ENCODE results near the gene REM2. TPM values are rescaled to one million over a fixed set of nuclear protein-coding genes. Genes with fewer than 3 reads are reported as not detected.

The REM2 gene
- total RNA-seq, 2 experiments from 2014 or later = 0.20 to 0.27 TPM

- Mint-ChIP-seq H3K27me3 (peaks cover 14% of the 10 kb centered on the region), H3K27ac (no peak overlapping the region), H3K36me3 (ENCODE audit: low read depth) (peaks cover 26% of the 10 kb centered on the region), H3K4me3 (peak overlapping the region; percentile 43), H3K9me3 (no peaks in the 10 kb centered on the region), H3K4me1 (ENCODE audit: low read depth) (peaks cover 9% of the 10 kb centered on the region)
- DNase-seq = no peak
- peak; percentile 38 for ATAC-seq
- CTCF ChIA-PET = interaction anchor here (1.0 to 22.4 kb wide), 7 partner anchors 10 to 268 kb away, joined by 3 to 469 read pairs (median 4); no protein-coding TSS in a partner anchor
- TF ChIP-seq, protein P1, sequence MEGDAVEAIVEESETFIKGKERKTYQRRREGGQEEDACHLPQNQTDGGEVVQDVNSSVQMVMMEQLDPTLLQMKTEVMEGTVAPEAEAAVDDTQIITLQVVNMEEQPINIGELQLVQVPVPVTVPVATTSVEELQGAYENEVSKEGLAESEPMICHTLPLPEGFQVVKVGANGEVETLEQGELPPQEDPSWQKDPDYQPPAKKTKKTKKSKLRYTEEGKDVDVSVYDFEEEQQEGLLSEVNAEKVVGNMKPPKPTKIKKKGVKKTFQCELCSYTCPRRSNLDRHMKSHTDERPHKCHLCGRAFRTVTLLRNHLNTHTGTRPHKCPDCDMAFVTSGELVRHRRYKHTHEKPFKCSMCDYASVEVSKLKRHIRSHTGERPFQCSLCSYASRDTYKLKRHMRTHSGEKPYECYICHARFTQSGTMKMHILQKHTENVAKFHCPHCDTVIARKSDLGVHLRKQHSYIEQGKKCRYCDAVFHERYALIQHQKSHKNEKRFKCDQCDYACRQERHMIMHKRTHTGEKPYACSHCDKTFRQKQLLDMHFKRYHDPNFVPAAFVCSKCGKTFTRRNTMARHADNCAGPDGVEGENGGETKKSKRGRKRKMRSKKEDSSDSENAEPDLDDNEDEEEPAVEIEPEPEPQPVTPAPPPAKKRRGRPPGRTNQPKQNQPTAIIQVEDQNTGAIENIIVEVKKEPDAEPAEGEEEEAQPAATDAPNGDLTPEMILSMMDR (IDR thresholded peaks at IDR 0.05) = no peak
- POLR2A ChIA-PET = interaction anchor here (0.6 to 1.9 kb wide), 6 partner anchors 8 to 281 kb away, joined by 3 to 9 read pairs (median 4); partner anchors contain the start of gene OXA1L
- intact Hi-C loops (cut with micrococcal nuclease) = no loop called here
Observed at GRCh38 chr14:22837750-22838538, 45.1 kb upstream of the REM2 start.

GRCh38 chr14:22838631-22839041 is 44.4 kb upstream of the REM2 start:
- peaks cover 22% of the 10 kb centered on the region for H3K36me3 Mint-ChIP-seq (ENCODE audit: low read depth)
- H3K4me3 Mint-ChIP-seq = no peak overlapping the region
- ATAC-seq = no peak
- no peak for DNase-seq
- intact Hi-C loops (cut with micrococcal nuclease) = no loop called here
- H3K27ac Mint-ChIP-seq = no peak overlapping the region
- TF ChIP-seq, protein P1 (IDR thresholded peaks at IDR 0.05) = no peak
- H3K4me1 Mint-ChIP-seq (ENCODE audit: low read depth) = peaks cover 9% of the 10 kb centered on the region
- peaks cover 14% of the 10 kb centered on the region for H3K27me3 Mint-ChIP-seq
- POLR2A ChIA-PET = interaction anchor here (0.6 to 1.9 kb wide), 5 partner anchors 8 to 282 kb away, joined by 3 to 9 read pairs (median 4); partner anchors contain the start of gene OXA1L
- CTCF ChIA-PET = interaction anchor here (1.4 to 22.4 kb wide), 6 partner anchors 9 to 269 kb away, joined by 3 to 469 read pairs (median 7); partner anchors contain the start of gene MRPL52
- no peaks in the 10 kb centered on the region for H3K9me3 Mint-ChIP-seq

- ChIA-PET POLR2A (interaction anchor here (0.6 to 1.9 kb wide), 3 partner anchors 9 to 199 kb away, joined by 3 to 9 read pairs (median 4); no protein-coding TSS in a partner anchor), CTCF (interaction anchor here (1.4 to 22.4 kb wide), 5 partner anchors 9 to 270 kb away, joined by 3 to 469 read pairs (median 8); partner anchors contain the start of gene MRPL52)
- ATAC-seq (no peak), DNase-seq (no peak)
- H3K4me1 Mint-ChIP-seq (ENCODE audit: low read depth) = peaks cover 9% of the 10 kb centered on the region
- peaks cover 20% of the 10 kb centered on the region for H3K36me3 Mint-ChIP-seq (ENCODE audit: low read depth)
- intact Hi-C loops (cut with micrococcal nuclease) = no loop called here
- peaks cover 14% of the 10 kb centered on the region for H3K27me3 Mint-ChIP-seq
- TF ChIP-seq, protein P1 (IDR thresholded peaks at IDR 0.05) = no peak
- no peaks in the 10 kb centered on the region for H3K9me3 Mint-ChIP-seq
- no peak overlapping the region for H3K27ac Mint-ChIP-seq
- no peak overlapping the region for H3K4me3 Mint-ChIP-seq
Observed at GRCh38 chr14:22839159-22839779, 43.8 kb upstream of the REM2 start.

DNA sequence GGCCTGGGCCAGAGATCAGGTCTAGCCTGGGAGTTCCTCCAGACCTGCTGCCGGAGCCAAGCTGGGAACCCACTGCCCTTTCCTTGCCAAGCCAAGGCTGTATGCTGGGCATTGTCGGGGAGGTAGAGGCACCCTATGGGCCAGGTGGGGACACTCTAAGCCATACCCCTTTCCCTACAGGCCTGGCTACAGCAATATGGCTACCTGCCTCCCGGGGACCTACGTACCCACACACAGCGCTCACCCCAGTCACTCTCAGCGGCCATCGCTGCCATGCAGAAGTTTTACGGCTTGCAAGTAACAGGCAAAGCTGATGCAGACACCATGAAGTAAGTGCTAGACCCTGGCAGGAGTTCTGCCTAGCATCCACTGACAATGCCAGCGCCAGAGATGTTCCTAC is 41.7 kb upstream of the REM2 start:
- POLR2A ChIA-PET = interaction anchor here (1.0 kb wide), 1 partner anchor 11 kb away, joined by 3 read pairs; no protein-coding TSS in a partner anchor
- DNase-seq = no peak
- CTCF ChIA-PET = interaction anchor here (1.0 to 1.3 kb wide), 5 partner anchors 9 to 271 kb away, joined by 3 to 10 read pairs (median 4); no protein-coding TSS in a partner anchor

More for the DNA sequence above, 41.7 kb upstream of the REM2 start:
- Mint-ChIP-seq H3K27me3 (peaks cover 20% of the 10 kb centered on the region), H3K36me3 (ENCODE audit: low read depth) (peaks cover 5% of the 10 kb centered on the region), H3K4me1 (ENCODE audit: low read depth) (peaks cover 9% of the 10 kb centered on the region), H3K9me3 (no peaks in the 10 kb centered on the region), H3K27ac (no peak overlapping the region), H3K4me3 (no peak overlapping the region)
- TF ChIP-seq, protein P1 (IDR thresholded peaks at IDR 0.05) = no peak
- no peak for ATAC-seq
- intact Hi-C loops (cut with micrococcal nuclease) = no loop called here

Measured in activated CD8-positive, alpha-beta T cell treated with anti-CD3 and anti-CD28 coated beads for 36 hours (primary cell).